ENCODE measurements around the gene SMPD4. TPM values are rescaled to one million over a fixed set of nuclear protein-coding genes. Genes with fewer than 3 reads are reported as not detected.
"Not testable (repeated sequence)": the region's sequence is repeated elsewhere in the genome, so short reads cannot be mapped to it uniquely, and the experiment has no call there.

Gene SMPD4
- total and polyA plus RNA-seq, 3 donors from 2014 or later = 89.0 to 121 (median 101) TPM

DNA sequence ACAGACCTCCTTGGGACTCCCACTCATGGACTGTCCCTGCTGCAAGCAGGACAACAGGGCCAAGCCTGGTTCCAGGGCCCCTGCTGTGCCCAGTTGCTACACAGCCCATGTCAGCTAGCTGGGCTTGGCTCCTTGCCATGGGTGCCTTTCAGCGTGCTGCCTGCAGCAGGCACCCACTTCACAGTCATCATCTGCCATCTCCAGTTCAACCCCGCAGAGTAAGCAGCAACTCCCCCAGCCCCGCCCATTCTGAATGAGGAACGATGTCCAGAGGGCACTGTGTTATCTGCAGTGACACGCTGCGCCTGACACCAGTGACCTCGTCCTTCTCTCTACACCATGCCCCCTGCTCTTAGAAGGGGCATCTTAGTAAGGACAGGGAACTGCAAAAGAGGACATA lies 21.1 kb upstream of the SMPD4 start:
- intact Hi-C loops (cut with DNase I; ENCODE audit: low total_unique reads); H3K36me3 ChIP-seq (ENCODE audit: low read depth, missing control alignments); H3K27ac ChIP-seq; H3K4me1 ChIP-seq; H3K4me3 ChIP-seq; H3K27me3 ChIP-seq; H3K9me3 ChIP-seq: not testable (repeated sequence)
- peak; percentile 35 for DNase-seq
- WGBS, 2 donors = 41% methylated on average over 4 of the region's 7 CpGs; no CpG with 5 or more reads in 1 of the 2 donors

DNA sequence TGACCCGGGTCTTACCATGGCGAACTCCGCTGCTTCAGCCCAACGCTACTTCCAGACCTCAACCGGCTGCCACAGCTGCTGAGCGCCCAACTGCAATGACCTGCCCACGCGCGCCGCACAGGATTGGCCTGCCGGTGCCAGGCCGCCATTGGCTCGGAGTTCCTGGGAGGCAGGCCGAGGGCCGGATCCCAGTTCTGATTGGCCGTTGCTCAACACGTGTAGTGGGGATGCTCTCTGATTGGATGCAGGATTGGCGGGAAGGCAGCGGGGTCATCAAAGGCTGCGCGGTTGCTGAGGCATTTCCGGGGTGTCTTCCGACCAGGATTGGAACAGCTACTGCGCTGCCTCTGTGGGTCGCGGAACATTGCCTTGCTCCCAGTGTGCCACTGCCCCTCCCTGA lies 16.9 kb upstream of the SMPD4 start, which contains the start of gene TUBA3E:
Gene TUBA3E, minus strand, starts transcription at position 97 of the 400 bp plus-strand sequence. Its CDS starts 79 bp downstream, at position 18.
- TF ChIP-seq POLR2A (IDR thresholded peaks at IDR 0.05) (no peak), CTCF (IDR thresholded peaks at IDR 0.05) (no peak)
- 78% methylated on average over 8 of the region's 26 CpGs; no CpG with 5 or more reads in 1 of the 2 donors for WGBS, 2 donors
- H3K4me1 ChIP-seq = no peaks in the 10 kb centered on the region
- H3K36me3 ChIP-seq (ENCODE audit: low read depth, missing control alignments) = no peaks in the 10 kb centered on the region
- no peak within 1 kb of the TSS for H3K4me3 ChIP-seq
- DNase-seq = peak; percentile 72
- intact Hi-C loops (cut with DNase I; ENCODE audit: low total_unique reads) = no loop called here
- H3K27ac ChIP-seq = no peak within 1 kb of the TSS
- no peaks in the 10 kb centered on the region for H3K27me3 ChIP-seq
- H3K9me3 ChIP-seq = no peaks in the 10 kb centered on the region

GRCh38 chr2:130196052-130196451 lies 14.7 kb upstream of the SMPD4 start:
- H3K36me3 ChIP-seq (ENCODE audit: low read depth, missing control alignments); intact Hi-C loops (cut with DNase I; ENCODE audit: low total_unique reads); H3K9me3 ChIP-seq; H3K27ac ChIP-seq; H3K4me1 ChIP-seq; H3K4me3 ChIP-seq; H3K27me3 ChIP-seq: not testable (repeated sequence)
- peak; percentile 39 for DNase-seq
- WGBS, 2 donors = 50 to 70% methylated on average over 7 to 8 of the region's 13 CpGs

GRCh38 chr2:130195089-130195635 lies 13.8 kb upstream of the SMPD4 start:
- H3K27me3 ChIP-seq; H3K4me1 ChIP-seq; H3K4me3 ChIP-seq; DNase-seq; intact Hi-C loops (cut with DNase I; ENCODE audit: low total_unique reads); H3K27ac ChIP-seq; H3K36me3 ChIP-seq (ENCODE audit: low read depth, missing control alignments); H3K9me3 ChIP-seq: not testable (repeated sequence)
- WGBS, 2 donors = 38 to 51% methylated on average over 9 of the region's 9 CpGs

DNA sequence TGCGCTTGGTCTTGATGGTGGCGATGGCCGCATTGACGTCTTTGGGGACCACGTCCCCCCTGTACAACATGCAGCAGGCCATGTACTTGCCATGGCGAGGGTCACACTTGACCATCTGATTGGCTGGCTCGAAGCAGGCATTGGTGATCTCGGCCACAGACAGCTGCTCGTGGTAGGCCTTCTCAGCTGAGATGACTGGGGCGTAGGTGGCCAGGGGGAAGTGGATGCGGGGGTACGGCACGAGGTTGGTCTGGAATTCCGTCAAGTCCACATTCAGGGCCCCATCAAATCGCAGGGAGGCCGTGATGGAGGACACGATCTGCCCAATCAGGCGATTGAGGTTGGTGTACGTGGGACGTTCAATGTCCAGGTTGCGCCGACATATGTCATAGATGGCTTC lies 12.4 kb upstream of the SMPD4 start:
- H3K4me1 ChIP-seq; H3K9me3 ChIP-seq; H3K4me3 ChIP-seq; H3K36me3 ChIP-seq (ENCODE audit: low read depth, missing control alignments); H3K27me3 ChIP-seq; H3K27ac ChIP-seq; DNase-seq; intact Hi-C loops (cut with DNase I; ENCODE audit: low total_unique reads): not testable (repeated sequence)
- whole genome bisulfite sequencing, 2 donors = 69 to 79% methylated on average over 7 to 13 of the region's 22 CpGs

- H3K27me3 ChIP-seq; H3K4me1 ChIP-seq; H3K4me3 ChIP-seq; intact Hi-C loops (cut with DNase I; ENCODE audit: low total_unique reads); H3K9me3 ChIP-seq; H3K27ac ChIP-seq; DNase-seq; H3K36me3 ChIP-seq (ENCODE audit: low read depth, missing control alignments): not testable (repeated sequence)
- WGBS, 2 donors = 91 to 100% methylated on average over 3 of the region's 3 CpGs
Measured at GRCh38 chr2:130192451-130192850, 11.0 kb upstream of the SMPD4 start.

DNA sequence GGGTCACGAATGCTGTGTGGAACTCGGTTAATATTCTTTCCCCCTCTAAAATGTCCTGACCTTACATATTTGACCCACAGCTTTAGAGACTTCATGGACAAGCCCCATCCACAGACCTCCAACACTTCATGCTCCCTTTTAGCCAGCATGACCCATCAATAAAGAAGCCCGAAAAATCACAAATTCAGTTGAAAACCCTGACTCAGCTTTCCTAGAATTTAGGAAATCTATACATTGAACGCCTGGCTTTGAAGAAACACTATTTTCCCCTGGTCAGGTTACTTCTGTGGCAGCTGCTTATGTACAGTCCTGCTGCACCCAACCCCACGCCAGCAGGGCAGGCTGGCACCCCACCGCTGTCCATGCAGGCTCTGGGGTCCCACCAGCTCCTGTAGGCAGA lies 9.9 kb upstream of the SMPD4 start:
- H3K4me3 ChIP-seq; H3K27ac ChIP-seq; intact Hi-C loops (cut with DNase I; ENCODE audit: low total_unique reads); DNase-seq; H3K36me3 ChIP-seq (ENCODE audit: low read depth, missing control alignments); H3K27me3 ChIP-seq; H3K9me3 ChIP-seq; H3K4me1 ChIP-seq: not testable (repeated sequence)
- WGBS, 2 donors = 89 to 95% methylated on average over 5 to 6 of the region's 6 CpGs

GRCh38 chr2:130190237-130190636 lies 8.8 kb upstream of the SMPD4 start:
- H3K4me1 ChIP-seq = no peaks in the 10 kb centered on the region
- intact Hi-C loops (cut with DNase I; ENCODE audit: low total_unique reads) = no loop called here
- H3K27me3 ChIP-seq = no peaks in the 10 kb centered on the region
- no peak for DNase-seq
- no peaks in the 10 kb centered on the region for H3K9me3 ChIP-seq
- TF ChIP-seq CTCF (IDR thresholded peaks at IDR 0.05) = no peak
- TF ChIP-seq POLR2A (IDR thresholded peaks at IDR 0.05) = no peak
- H3K27ac ChIP-seq = no peak overlapping the region
- H3K4me3 ChIP-seq = no peak overlapping the region
- no peaks in the 10 kb centered on the region for H3K36me3 ChIP-seq (ENCODE audit: low read depth, missing control alignments)
- WGBS, 2 donors = 87 to 88% methylated on average over 15 of the region's 15 CpGs

DNA sequence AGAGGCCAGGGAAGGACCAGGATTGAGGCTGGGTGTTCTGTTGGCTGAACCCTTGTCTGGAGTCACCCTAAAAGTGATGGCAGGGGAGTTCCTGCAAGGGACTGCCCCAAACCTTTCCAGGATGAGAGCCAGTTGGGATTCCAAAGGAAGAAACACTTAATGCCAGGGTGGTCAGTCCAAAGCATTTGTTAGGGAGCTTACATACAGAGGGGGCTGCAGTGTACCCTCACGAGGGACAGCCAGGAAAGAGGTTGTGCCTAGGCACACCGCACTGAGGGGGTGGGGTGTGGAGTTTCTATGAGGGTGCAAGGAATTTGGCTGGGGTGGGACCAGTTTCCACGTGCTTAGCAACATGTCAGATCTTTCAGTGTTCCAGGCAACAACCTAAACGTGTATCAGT lies 7.6 kb upstream of the SMPD4 start:
- WGBS, 2 donors = 70 to 72% methylated on average over 3 to 4 of the region's 4 CpGs
- DNase-seq; H3K9me3 ChIP-seq; intact Hi-C loops (cut with DNase I; ENCODE audit: low total_unique reads); H3K36me3 ChIP-seq (ENCODE audit: low read depth, missing control alignments); H3K27me3 ChIP-seq; H3K4me3 ChIP-seq; H3K4me1 ChIP-seq; H3K27ac ChIP-seq: not testable (repeated sequence)

- DNase-seq; H3K9me3 ChIP-seq; H3K36me3 ChIP-seq (ENCODE audit: low read depth, missing control alignments); H3K27ac ChIP-seq; intact Hi-C loops (cut with DNase I; ENCODE audit: low total_unique reads); H3K4me3 ChIP-seq; H3K27me3 ChIP-seq: not testable (repeated sequence)
- peaks cover 13% of the 10 kb centered on the region for H3K4me1 ChIP-seq
- WGBS, 2 donors = 92 to 95% methylated on average over 11 to 17 of the region's 17 CpGs
Measured at GRCh38 chr2:130187859-130188792, 6.7 kb upstream of the SMPD4 start.
